ENCODE data around the gene MSANTD2. TPM values are rescaled to one million over a fixed set of nuclear protein-coding genes. Genes with fewer than 3 reads are reported as not detected.

MSANTD2 gene
- total and polyA plus RNA-seq, 2 donors (not counting 1 experiment from before 2014, with no cell fraction given): 11.1 to 26.8 TPM

GRCh38 chr11:124761301-124762104 lies 38.7 kb downstream of the MSANTD2 start:
- no peak for TF ChIP-seq CTCF (IDR thresholded peaks at IDR 0.05)
- TF ChIP-seq EZH2 (IDR thresholded peaks at IDR 0.05; ENCODE audit: borderline replicate concordance, insufficient read depth, low read depth, low read length, poor library complexity, severe bottlenecking): no peak
- H3K4me1 Mint-ChIP-seq: peaks cover 46% of the 10 kb centered on the region
- peak overlapping the region; percentile 30 to 81 (median 63) for H3K4me3 ChIP-seq (ENCODE audit: control extremely low read depth in 1 of 5, extremely low read depth in 1 of 5, insufficient read depth in 1 of 5, low read depth in 2 of 5, low read length in 4 of 5)
- peaks cover 11% of the 10 kb centered on the region for H3K27me3 Mint-ChIP-seq
- POLR2A ChIA-PET: interaction anchor here (0.7 to 1.6 kb wide), 5 partner anchors 12 to 22 kb away, joined by 3 to 8 read pairs (median 4); partner anchors contain the start of gene NRGN
- H3K27me3 ChIP-seq (replicated peaks in 1 of 4; ENCODE audit: control extremely low read depth in 1 of 4, control insufficient read depth in 3 of 4, insufficient read depth in 4 of 4, low read length in 3 of 4): peaks cover 0 to 22% (median 10%) of the 10 kb centered on the region in 4 experiments
- peak overlapping the region; percentile 49 to 87 for H3K27ac ChIP-seq (ENCODE audit: low read length in 2 of 2)
- peak overlapping the region; percentile 94 for H3K4me3 Mint-ChIP-seq
- CTCF ChIA-PET: interaction anchor here (0.6 to 11.1 kb wide), 11 partner anchors 11 to 117 kb away, joined by 3 to 202 read pairs (median 7); partner anchors contain the start of genes MSANTD2, SIAE, SPA17 and VSIG2
- peak overlapping the region; percentile 99 for H3K4me2 ChIP-seq (replicated peaks; ENCODE audit: low read depth, low read length, poor library complexity, severe bottlenecking)
- no peak for ATAC-seq (ENCODE audit: low read depth)
- H3K36me3 ChIP-seq (replicated peaks in 1 of 2; ENCODE audit: control extremely low read depth in 1 of 2, control insufficient read depth in 1 of 2, extremely low read depth in 1 of 2, insufficient read depth in 2 of 2, low read length in 1 of 2): no peaks in the 10 kb centered on the region
- peak overlapping the region; percentile 76 for H3K9ac ChIP-seq (ENCODE audit: low read length)
- H4K20me1 ChIP-seq (ENCODE audit: control insufficient read depth, insufficient read depth, low read length, poor library complexity, severe bottlenecking): peaks cover 6% of the 10 kb centered on the region
- WGBS (ENCODE audit: insufficient coverage): 11% methylated on average over 12 of the region's 25 CpGs
- no peaks in the 10 kb centered on the region for H3K9me3 Mint-ChIP-seq (ENCODE audit: insufficient read depth)
- intact Hi-C loops (cut with micrococcal nuclease): loop anchor here (1.0 to 2.0 kb wide), 3 partner anchors 31 to 139 kb away; partner anchors contain the start of gene TBRG1
- peaks cover 28% of the 10 kb centered on the region for H3K79me2 ChIP-seq (ENCODE audit: control insufficient read depth, insufficient read depth, low read length)
- peak; percentile 63 for DNase-seq
- peak overlapping the region; percentile 86 for H2AFZ ChIP-seq (ENCODE audit: insufficient read depth, low read depth, low read length, poor library complexity, severe bottlenecking)
- H3K4me1 ChIP-seq (ENCODE audit: control insufficient read depth in 2 of 2, insufficient read depth in 2 of 2, low read length in 2 of 2): peaks cover 43 to 61% of the 10 kb centered on the region in 2 donors
- peaks cover 0 to 3% (median 0%) of the 10 kb centered on the region in 3 donors for H3K9me3 ChIP-seq (ENCODE audit: control extremely low read depth in 1 of 3, control insufficient read depth in 2 of 3, insufficient read depth in 1 of 3, low read length in 2 of 3)
- peak overlapping the region; percentile 59 for H3K27ac Mint-ChIP-seq

Data from B cell (primary cell).